HepG2 (cell line): ENCODE results near the gene FCAMR. TPM values are rescaled to one million over a fixed set of nuclear protein-coding genes. Genes with fewer than 3 reads are reported as not detected.
A peak's percentile ranks its signal among the peaks of the same experiment; 100 is the strongest.

ENCODE experiments used
- AGO1 ChIP-seq: fragments of 200-400 bp; formaldehyde crosslinking; IDR thresholded peaks from 2 replicates; pipeline ENCODE4 v1.6.1; 2017; ENCODE audit warnings: mild to moderate bottlenecking, low read depth, low read length, moderate library complexity; ENCODE audit not compliant: poor library complexity, severe bottlenecking
- BCL3 ChIP-seq: sonication (generic); formaldehyde crosslinking; IDR thresholded peaks from 2 replicates; pipeline ENCODE4 v1.5.1; 2020; ENCODE audit warnings: mild to moderate bottlenecking, missing genetic modification reagents, moderate library complexity
- BCL6 ChIP-seq: IDR thresholded peaks from 2 replicates; pipeline ENCODE4 v1.6.1; 2016; ENCODE audit warnings: missing genetic modification reagents, missing compliant biosample characterization
- CBFB ChIP-seq: sonication (generic); formaldehyde crosslinking; IDR thresholded peaks from 2 replicates; pipeline ENCODE4 v1.4.0; 2020; ENCODE audit warnings: missing genetic modification reagents
- CBX2 ChIP-seq, 2 experiments: fragments of 200-600 bp in 1 of 2; sonication (generic); formaldehyde crosslinking in 1 of 2; IDR thresholded peaks; 2 replicates each; pipeline versions ENCODE4 v1.7.0 to v1.8.1; 2018 to 2022; ENCODE audit warnings: low read depth in 2 of 2, low read length in 1 of 2, mild to moderate bottlenecking in 1 of 2, missing genetic modification reagents in 1 of 2
- ELF3 ChIP-seq: IDR thresholded peaks from 2 replicates; pipeline ENCODE4 v1.6.1; 2016; ENCODE audit warnings: missing genetic modification reagents, missing compliant biosample characterization
- HNF4A ChIP-seq: sonication (generic); formaldehyde crosslinking; IDR thresholded peaks from 2 replicates; pipeline ENCODE4 v1.4.0; 2020; ENCODE audit warnings: missing genetic modification reagents
- HNRNPLL ChIP-seq: fragments of 200-400 bp; formaldehyde crosslinking; IDR thresholded peaks from 2 replicates; pipeline ENCODE4 v1.6.1; 2017; ENCODE audit warnings: mild to moderate bottlenecking, low read depth, low read length; ENCODE audit not compliant: poor library complexity, severe bottlenecking
- KLF11 ChIP-seq: IDR thresholded peaks from 2 replicates; pipeline ENCODE4 v1.6.1; 2016; ENCODE audit warnings: missing compliant biosample characterization
- MBD4 ChIP-seq: IDR thresholded peaks from 2 replicates; pipeline ENCODE4 v1.6.1; 2012; ENCODE audit warnings: low read length, inconsistent platforms, borderline replicate concordance
- MIER2 ChIP-seq: IDR thresholded peaks from 2 replicates; pipeline ENCODE4 v1.6.1; 2016; ENCODE audit warnings: missing biosample characterization, missing genetic modification reagents
- NCOR1 ChIP-seq: fragments of 200-600 bp; sonication (generic); IDR thresholded peaks from 2 replicates; pipeline ENCODE4 v1.7.0; 2017; ENCODE audit warnings: antibody characterized with exemption, low read length, borderline replicate concordance
- NFAT5 ChIP-seq: sonication (generic); formaldehyde crosslinking; IDR thresholded peaks from 2 replicates; pipeline ENCODE4 v1.4.0; 2020; ENCODE audit warnings: missing genetic modification reagents
- NR2F6 ChIP-seq, 2 experiments: IDR thresholded peaks; 2 replicates each; pipeline ENCODE4 v1.6.1; 2016; ENCODE audit warnings: antibody characterized with exemption in 1 of 2, mild to moderate bottlenecking in 1 of 2
- PREB ChIP-seq: sonication (generic); formaldehyde crosslinking; IDR thresholded peaks from 2 replicates; pipeline ENCODE4 v1.4.0; 2020; ENCODE audit warnings: missing genetic modification reagents
- PRMT3 ChIP-seq: sonication (generic); formaldehyde crosslinking; IDR thresholded peaks from 2 replicates; pipeline ENCODE4 v1.8.1; 2022; ENCODE audit warnings: low read depth, mild to moderate bottlenecking, moderate library complexity, missing genetic modification reagents, borderline replicate concordance
- RFX3 ChIP-seq: IDR thresholded peaks from 2 replicates; pipeline ENCODE4 v1.6.1; 2016; ENCODE audit warnings: missing biosample characterization, missing genetic modification reagents
- SNRNP70 ChIP-seq: fragments of 200-400 bp; formaldehyde crosslinking; IDR thresholded peaks from 2 replicates; pipeline ENCODE4 v1.6.1; 2017; ENCODE audit warnings: mild to moderate bottlenecking, low read depth, low read length, moderate library complexity
- SP140L ChIP-seq: sonication (generic); formaldehyde crosslinking; IDR thresholded peaks from 2 replicates; pipeline ENCODE4 v1.4.0; 2020; ENCODE audit warnings: missing genetic modification reagents, borderline replicate concordance
- ZBTB1 ChIP-seq: sonication (generic); formaldehyde crosslinking; IDR thresholded peaks from 2 replicates; pipeline ENCODE4 v1.4.0; 2020; ENCODE audit warnings: missing genetic modification reagents, borderline replicate concordance
- ZNF251 ChIP-seq: sonication (generic); formaldehyde crosslinking; IDR thresholded peaks from 2 replicates; pipeline ENCODE4 v1.9.0; 2021; ENCODE audit warnings: mild to moderate bottlenecking, missing genetic modification reagents
- ZNF264 ChIP-seq: sonication (generic); formaldehyde crosslinking; IDR thresholded peaks from 2 replicates; pipeline ENCODE4 v1.4.0; 2020; ENCODE audit warnings: missing genetic modification reagents
- ZNF282 ChIP-seq: fragments of 450-650 bp; IDR thresholded peaks from 2 replicates; pipeline ENCODE4 v1.6.1; 2018; ENCODE audit not compliant: partially characterized antibody
- ZNF354B ChIP-seq: sonication (generic); formaldehyde crosslinking; IDR thresholded peaks from 2 replicates; pipeline ENCODE4 v1.8.0; 2022; ENCODE audit warnings: mild to moderate bottlenecking, missing genetic modification reagents
- ZNF746 ChIP-seq: sonication (generic); formaldehyde crosslinking; IDR thresholded peaks from 2 replicates; pipeline ENCODE4 v1.8.0; 2022; ENCODE audit warnings: mild to moderate bottlenecking, missing genetic modification reagents
- ZNF747 ChIP-seq: sonication (generic); formaldehyde crosslinking; IDR thresholded peaks from 2 replicates; pipeline ENCODE4 v1.8.1; 2023; ENCODE audit warnings: missing genetic modification reagents, mild to moderate bottlenecking, borderline replicate concordance
- polyA plus RNA-seq, 8 experiments: library from polyadenylated mRNA; depleted of rRNA in 3 of 8; stranded (reverse) in 7 of 8; unstranded in 1 of 8; fragments of >200 nt; fragmentation: Illumina TruSeq in 4 of 8; extraction: Trizol in 4 of 8; gene quantifications; 2 replicates each; pipeline versions ENCODE4 v1.2.1 to v1.2.3, GENCODE V29; 2011 to 2016; ENCODE audit warnings: low read depth in 4 of 8, missing spikeins in 1 of 8, mixed read lengths in 1 of 8; ENCODE audit not compliant: insufficient read depth in 1 of 8
- total RNA-seq, 5 experiments: library from RNA; depleted of rRNA; stranded (reverse); fragments of >200 nt; fragmentation: Illumina TruSeq; extraction: Trizol; gene quantifications; 2 replicates each; pipeline ENCODE4 v1.2.3, GENCODE V29; 2016; ENCODE audit warnings: low read depth in 1 of 5

FCAMR gene
- total and polyA plus RNA-seq, 2 of the 13 experiments (the other 11 are each of a cell fraction or from before 2014, with no cell fraction given): not detected

- TF ChIP-seq BCL3 (CRISPR knock-in tag) (no peak), HNF4A (peak; percentile 65), ZBTB1 (CRISPR knock-in tag) (no peak), AGO1 (no peak), NR2F6 (IDR thresholded peaks at IDR 0.05) (peak; percentile 58), NR2F6 (CRISPR knock-in tag; IDR thresholded peaks at IDR 0.05) (peak; percentile 64), RFX3 (no peak), CBFB (CRISPR knock-in tag) (no peak), NCOR1 (peak; percentile 32; the same call in 1 of the 2 replicates), ELF3 (CRISPR knock-in tag) (no peak), PREB (no peak), MBD4 (no peak), PRMT3 (CRISPR knock-in tag) (no peak), SP140L (CRISPR knock-in tag) (no peak), ZNF747 (CRISPR knock-in tag) (no peak), HNRNPLL (no peak), ZNF282 (no peak), CBX2 (IDR thresholded peaks at IDR 0.05; ENCODE audit: low read depth, low read length) (no peak), CBX2 (CRISPR knock-in tag; IDR thresholded peaks at IDR 0.05; ENCODE audit: low read depth) (no peak), KLF11 (CRISPR knock-in tag) (no peak), ZNF354B (CRISPR knock-in tag) (no peak), SNRNP70 (no peak), ZNF746 (CRISPR knock-in tag) (no peak), NFAT5 (CRISPR knock-in tag) (no peak), MIER2 (CRISPR knock-in tag) (no peak), BCL6 (CRISPR knock-in tag) (peak; percentile 24; the same call in 1 of the 2 replicates), ZNF264 (CRISPR knock-in tag) (no peak), ZNF251 (no peak)
These were observed 12.6 kb downstream of the FCAMR start (continued) for GRCh38 chr1:206957639-206958038.
